Fibroblast of the aortic adventitia (primary cell): ENCODE measurements around the gene SAMHD1. TPM values are rescaled to one million over a fixed set of nuclear protein-coding genes. Genes with fewer than 3 reads are reported as not detected.
"Not testable (repeated sequence)": the region's sequence is repeated elsewhere in the genome, so short reads cannot be mapped to it uniquely, and the experiment has no call there.

ENCODE experiments used
- DNase-seq: peaks from one replicate; pipeline ENCODE4 v3.0.0-alpha.2; 2010; ENCODE audit warnings: low read depth
- H3K4me3 ChIP-seq: 2 replicates; pipeline ENCODE4 v1.5.1; 2011; ENCODE audit warnings: low read depth, mild to moderate bottlenecking, control low read depth, low read length, moderate library complexity
- total RNA-seq: library from RNA; depleted of rRNA; stranded (reverse); fragments of >200 nt; gene quantifications from 2 replicates; pipeline ENCODE4 v1.2.3, GENCODE V29; 2012; ENCODE audit warnings: low replicate concordance
- TF ChIP-seq, protein P1 (sequence below): IDR thresholded peaks from 2 replicates; pipeline ENCODE4 v1.5.1; 2011; ENCODE audit warnings: mild to moderate bottlenecking, low read length, control low read depth, inconsistent platforms; ENCODE audit not compliant: insufficient read depth

SAMHD1 gene
- total RNA-seq, 1 donor = 32.7 TPM

DNA sequence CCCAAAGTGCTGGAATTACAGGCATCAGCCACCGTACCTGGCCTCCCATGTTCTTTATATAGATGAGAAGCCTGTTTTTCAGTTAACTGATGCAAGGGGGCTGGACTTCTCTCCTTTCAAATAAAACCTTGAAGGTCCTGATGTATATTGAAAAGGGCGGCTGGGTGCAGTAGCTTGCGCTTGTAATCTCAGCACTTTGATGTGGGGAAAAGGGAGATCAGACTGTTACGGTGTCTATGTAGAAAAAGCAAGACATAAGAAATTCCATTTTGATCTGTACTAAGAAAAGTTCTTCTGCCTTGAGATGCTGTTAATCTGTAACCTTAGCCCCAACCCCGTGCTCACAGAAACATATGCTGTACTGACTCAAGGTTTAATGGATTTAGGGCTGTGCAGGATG lies 16.1 kb upstream of the SAMHD1 start:
- no peak for DNase-seq
- no peak overlapping the region for H3K4me3 ChIP-seq
- TF ChIP-seq, protein P1, sequence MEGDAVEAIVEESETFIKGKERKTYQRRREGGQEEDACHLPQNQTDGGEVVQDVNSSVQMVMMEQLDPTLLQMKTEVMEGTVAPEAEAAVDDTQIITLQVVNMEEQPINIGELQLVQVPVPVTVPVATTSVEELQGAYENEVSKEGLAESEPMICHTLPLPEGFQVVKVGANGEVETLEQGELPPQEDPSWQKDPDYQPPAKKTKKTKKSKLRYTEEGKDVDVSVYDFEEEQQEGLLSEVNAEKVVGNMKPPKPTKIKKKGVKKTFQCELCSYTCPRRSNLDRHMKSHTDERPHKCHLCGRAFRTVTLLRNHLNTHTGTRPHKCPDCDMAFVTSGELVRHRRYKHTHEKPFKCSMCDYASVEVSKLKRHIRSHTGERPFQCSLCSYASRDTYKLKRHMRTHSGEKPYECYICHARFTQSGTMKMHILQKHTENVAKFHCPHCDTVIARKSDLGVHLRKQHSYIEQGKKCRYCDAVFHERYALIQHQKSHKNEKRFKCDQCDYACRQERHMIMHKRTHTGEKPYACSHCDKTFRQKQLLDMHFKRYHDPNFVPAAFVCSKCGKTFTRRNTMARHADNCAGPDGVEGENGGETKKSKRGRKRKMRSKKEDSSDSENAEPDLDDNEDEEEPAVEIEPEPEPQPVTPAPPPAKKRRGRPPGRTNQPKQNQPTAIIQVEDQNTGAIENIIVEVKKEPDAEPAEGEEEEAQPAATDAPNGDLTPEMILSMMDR = no peak

DNA sequence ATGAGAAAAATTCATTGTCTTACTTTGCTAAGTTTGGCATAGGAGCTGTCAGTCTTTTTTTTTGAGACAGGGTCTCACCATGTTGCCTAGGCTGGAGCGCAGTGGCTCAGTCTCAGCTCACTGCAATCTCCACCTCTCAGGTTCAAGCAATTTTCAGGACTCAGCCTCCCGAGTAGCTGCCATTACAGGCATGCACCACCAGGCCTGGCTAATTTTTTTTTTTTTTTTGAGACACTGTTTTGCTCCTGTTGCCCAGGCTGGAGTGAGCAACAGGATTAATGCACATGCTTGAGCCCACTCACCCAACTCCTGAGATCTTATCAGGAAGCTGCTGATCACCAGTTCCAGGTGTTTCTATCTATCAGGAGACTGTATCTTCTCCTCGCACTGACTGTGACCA lies 15.5 kb upstream of the SAMHD1 start:
- H3K4me3 ChIP-seq, DNase-seq: not testable (repeated sequence)

DNA sequence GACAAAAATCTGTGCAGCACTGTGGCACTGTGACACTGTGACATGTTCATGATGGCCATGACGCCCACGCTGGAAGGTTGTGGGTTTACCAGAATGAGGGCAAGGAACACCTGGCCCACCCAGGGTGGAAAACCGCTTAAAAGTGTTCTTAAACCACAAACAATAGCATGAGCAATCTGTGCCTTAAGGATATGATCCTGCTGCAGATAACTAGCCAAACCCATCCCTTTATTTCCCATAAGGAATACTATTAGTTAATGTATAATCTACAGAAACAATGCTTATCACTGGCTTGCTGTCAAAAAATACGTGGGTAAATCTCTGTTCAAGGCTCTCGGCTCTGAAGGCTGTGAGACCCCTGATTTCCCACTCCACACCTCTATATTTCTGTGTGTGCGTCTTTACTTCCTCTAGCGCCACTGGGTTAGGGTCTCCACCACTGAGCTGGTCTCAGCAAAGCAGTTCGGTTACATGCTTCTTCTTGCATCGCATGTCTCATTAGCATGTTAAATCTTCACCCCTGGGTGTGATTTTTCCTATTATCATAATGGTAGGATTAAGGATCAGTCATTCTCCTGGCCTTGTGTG lies 10.9 kb upstream of the SAMHD1 start:
- H3K4me3 ChIP-seq, DNase-seq: not testable (repeated sequence)

DNA sequence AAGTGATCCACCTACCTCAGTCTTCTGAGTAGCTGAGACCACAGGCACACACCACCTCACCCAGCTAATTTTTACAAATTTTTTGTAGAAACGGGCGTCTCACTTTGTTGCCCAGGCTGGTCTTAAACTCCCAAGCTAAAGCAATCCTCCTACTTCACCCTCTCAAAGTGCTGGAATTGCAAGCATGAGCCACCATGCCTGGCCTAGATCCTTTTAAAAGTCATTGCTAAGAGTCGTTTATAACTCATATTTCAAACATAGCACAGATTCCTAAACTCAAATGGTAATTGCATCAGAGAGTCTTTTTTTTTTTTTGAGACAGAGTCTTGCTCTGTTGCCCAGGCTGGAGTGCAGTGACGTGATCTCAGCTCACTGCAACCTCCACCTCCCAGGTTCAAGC lies 7.7 kb upstream of the SAMHD1 start:
- no peak overlapping the region for H3K4me3 ChIP-seq
- DNase-seq = no peak
- TF ChIP-seq, protein P1 = no peak

DNA sequence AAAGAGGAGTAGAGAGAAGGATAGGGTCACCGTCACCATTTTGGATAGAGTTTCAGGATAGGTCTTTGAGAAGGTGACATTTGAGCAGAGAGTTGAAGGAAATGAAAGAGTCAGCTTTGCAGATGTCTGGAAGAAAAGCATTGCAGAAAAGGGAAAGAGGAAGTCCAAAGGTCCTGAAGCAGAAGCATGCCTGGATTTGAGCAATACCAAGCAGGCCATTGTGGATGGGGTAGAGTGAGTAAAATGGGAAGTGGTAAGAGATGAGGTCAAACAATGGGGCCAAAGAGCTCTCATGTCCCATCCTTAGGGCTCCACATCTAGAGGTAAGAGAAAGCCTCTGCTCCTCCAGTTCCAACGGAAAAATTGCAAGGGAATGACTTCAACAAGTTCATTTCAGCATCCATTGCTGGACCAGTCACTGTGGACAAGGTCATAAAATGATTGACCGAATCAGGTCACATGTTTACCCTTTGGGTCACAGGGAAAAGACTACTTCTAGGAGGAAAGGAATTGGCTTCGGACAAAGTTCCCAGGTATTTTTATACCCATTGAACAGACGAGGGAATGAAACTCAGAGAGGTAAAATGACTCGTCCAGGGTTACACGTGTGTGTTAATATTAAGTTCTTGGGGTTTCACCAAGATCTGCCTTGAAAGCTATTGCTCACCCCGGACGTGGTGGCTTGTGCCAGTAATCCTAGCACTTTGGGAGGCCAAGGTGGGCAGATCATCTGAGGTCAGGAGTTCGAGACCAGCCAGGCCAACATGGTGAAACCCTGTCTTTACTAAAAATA lies 6.6 kb upstream of the SAMHD1 start:
- TF ChIP-seq, protein P1 = no peak
- H3K4me3 ChIP-seq = no peak overlapping the region
- no peak for DNase-seq

DNA sequence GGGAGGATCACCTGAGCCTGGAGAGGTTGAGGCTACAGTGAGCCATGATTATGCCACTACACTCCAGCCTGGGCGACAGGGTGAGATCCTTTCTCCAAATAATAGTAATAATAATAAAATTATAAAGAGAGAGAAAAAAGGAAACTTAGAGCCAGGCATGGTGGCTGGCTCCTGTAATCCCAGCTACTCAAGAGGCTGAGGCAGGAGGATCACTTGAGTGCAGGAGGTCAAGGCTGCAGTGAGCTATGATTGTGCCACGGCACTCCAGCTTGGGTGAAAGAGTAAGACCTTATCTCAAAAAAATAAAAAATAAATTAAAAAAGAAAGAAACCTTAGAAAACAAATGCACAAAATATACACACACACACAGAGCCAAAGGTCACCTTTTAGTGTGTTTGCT lies 5.2 kb upstream of the SAMHD1 start:
- no peak for DNase-seq
- H3K4me3 ChIP-seq = no peak overlapping the region
- TF ChIP-seq, protein P1 = no peak

DNA sequence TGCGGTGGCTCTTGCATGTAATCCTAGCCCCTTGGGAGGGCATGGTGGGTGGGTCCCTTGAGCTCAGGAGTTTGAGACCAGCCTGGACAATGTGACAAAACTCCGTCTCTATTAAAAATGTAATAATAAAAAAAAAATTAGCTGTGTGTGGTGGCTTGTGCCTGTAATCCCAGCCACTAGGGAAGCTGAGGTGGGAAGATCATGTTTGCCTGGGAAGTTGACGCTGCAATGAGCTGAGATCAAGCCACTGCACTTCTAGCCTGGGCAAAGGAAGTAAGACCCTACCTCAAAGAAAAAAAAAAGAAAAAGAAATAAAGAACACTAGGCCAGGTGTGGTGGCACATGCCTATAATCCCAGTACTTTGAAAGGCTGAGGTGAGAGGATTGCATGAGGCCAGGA lies 4.5 kb upstream of the SAMHD1 start:
- DNase-seq = no peak
- no peak overlapping the region for H3K4me3 ChIP-seq
- TF ChIP-seq, protein P1 = no peak
